Measurements from ENCODE around the gene EDN2.

Gene EDN2

DNA sequence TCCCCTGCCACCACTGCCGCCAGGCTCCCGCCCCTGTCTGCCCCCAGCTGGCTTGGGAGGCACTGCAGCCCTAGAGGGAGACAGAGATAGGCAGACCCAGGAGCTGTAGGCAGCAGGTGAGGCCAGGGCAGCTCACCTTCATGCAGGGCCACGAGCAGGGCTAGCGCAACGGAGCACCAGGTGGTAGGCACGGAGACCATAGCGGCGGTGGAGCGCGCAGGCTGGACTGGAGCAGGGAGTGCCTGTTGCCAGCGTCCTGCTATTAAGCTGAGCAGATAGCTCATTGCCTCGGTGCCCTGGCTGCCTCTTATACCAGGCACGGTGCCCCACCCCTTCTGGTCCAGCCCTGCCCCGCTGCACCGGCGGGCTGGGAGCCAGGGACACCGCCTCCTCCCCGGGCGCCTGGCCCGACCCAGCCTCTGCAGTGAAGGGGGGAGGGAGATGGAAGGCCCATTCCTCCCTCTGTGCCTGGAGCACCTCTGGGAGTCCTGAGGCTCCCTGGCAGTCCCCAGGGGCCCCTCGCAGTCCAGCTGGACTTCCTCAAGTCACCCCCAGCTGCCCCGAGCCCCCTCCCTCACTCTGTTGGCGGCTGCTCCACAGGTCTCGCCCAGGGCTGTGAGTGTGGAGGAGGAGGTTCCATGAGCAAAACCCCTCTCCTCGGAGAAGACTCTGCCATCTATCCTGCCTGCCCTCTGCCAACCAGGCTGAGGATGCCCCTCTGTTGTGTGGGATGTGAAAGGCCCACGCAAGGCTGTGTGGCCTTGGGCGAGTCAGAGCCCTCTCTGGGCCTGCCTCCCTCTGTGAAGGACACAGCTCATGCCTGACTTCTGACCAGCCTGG is at the start of gene EDN2:
Gene EDN2 (minus strand): TSS at position 282 of the 840 bp plus-strand sequence. CDS start 82 bp downstream, at position 200.
- DNase-seq: no peak

DNA sequence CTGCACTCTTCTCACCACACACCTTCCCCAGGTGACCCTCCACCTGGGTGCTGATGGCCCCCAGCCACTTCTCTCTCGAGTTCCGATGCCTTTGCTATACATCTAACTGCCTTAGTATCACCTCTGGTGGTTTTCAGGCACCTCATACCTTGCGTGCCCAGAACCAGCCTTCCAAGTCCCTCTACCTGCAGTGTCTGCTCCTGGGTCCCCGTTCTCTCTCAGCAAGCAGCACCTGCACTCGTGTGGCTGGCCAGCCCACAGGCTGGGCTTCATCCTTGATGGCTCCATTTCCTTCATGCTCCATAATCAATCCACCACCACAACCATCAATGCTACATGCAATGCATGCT is 49.2 kb upstream of the EDN2 start:
- no peak for DNase-seq

DNA sequence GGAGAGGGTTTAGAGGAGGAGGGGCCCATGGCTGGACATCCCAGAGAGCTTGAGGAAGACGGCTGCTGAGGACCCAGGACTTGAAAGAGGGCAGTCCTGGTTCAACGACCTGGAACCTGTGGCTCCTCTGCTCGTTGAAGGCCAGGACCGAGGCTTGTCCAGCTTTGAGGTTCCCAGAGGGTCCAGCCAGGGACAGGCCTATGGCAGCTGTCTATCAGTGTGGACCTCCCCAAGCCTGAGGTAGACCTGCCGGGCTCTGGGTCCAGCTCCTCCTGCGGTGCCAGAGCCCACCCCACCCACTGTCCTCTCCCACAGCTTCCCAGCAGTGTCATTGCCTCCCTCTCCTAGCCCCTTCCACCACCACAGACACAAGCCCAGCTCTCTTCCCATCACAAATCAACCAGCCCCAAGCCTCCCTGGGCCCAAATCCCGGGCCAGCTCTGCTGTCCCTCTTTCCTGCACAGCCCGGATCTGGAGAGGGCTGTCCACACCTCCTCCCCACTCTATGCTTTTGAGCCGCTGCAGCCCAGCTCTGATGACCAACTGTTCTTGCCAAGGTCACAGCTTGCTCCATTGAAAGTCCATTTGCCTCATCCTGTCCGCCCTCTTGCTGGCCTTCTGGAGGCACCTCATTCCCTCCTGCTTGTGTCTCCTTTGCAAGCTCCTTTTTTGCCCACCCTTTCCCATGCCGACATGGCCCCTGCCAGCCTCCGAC is 48.7 kb upstream of the EDN2 start:
- DNase-seq: no peak

DNA sequence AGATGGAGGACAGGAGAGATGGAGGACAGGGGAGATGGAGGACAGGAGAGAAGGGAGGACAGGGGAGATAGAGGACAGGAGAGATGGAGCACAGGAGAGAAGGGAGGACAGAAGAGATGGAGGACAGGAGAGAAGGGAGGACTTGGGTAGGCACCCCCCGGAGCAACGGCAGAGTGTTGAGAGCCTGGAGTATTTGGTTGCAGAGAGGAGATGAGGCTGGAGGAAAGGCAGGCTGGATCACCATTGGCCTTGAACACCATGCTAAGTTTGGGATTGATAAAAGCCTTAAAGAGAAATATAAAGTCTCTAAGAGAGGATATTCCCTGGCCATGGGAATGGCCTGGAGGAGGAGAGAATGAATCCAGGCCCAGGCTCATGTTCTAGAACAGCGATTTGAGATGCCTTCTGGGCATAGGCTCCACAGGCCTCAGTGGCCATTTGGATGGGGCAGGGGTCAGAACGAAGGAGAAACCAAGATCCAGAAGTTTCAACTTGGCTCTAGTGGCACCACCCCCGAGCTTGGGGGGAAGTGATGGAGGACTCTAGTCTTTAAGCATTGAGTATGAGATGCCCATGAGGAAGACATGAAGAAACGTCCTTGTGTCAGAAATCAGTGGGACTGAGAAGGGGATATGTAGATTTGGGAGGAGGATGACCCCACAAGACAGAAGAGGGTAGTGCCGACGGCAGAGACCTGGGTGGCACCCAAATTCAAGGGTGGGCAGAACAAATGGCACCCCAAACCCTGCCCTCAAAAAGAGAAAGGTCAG is 47.9 kb upstream of the EDN2 start:
- DNase-seq: no peak

DNA sequence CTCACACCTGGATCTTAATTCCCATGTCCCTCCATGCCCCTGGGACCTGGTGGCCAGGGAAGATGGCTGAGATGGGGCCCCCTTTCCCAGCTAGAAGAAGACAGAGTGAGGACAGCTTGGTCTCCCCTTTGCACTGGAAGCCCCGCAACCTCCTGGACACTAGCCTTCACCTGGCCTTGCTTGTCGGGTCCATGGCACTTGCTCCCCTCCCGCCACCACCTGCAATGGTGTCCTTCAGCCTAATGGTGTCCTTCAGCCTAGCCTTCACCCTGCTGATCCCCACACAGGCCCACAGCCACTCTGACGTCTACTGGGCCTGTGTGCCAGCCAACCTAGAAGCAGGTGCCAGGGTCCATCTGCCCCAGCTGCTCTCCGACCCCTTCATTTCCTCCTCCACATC is 45.9 kb upstream of the EDN2 start:
- no peak for DNase-seq

DNA sequence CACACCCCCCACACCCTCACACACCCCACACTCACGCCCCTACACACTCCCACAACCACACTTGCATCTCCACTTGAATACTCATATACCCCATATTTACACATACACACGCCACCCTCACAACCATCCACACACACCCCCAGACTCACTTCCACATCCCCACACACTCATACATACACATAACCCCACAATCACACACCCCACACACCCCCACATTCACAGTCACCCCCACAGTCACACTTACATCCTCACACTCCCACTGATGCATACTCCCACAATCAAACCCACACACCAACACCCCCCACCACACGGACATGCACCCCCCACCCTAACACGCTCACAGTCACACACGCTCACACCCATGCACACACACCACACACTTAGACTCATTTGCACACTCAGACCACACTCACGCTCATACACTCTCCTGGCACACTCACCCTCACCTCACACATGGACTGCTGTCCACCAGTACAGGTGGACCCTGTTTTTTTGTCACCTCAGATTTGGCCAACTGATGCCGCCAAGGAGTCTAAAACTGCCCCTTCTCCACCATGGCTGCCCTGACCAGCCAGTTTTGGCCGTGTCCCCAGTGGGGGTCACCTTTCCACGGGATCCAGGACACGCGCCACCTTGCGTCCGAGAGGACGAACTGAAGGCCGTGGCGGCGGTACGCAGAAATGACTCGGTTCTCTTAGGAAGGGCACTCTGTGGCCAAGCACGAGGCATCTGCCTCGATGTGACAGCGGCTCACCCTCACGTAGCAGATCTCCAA is 45.3 kb upstream of the EDN2 start:
- DNase-seq: no peak

DNA sequence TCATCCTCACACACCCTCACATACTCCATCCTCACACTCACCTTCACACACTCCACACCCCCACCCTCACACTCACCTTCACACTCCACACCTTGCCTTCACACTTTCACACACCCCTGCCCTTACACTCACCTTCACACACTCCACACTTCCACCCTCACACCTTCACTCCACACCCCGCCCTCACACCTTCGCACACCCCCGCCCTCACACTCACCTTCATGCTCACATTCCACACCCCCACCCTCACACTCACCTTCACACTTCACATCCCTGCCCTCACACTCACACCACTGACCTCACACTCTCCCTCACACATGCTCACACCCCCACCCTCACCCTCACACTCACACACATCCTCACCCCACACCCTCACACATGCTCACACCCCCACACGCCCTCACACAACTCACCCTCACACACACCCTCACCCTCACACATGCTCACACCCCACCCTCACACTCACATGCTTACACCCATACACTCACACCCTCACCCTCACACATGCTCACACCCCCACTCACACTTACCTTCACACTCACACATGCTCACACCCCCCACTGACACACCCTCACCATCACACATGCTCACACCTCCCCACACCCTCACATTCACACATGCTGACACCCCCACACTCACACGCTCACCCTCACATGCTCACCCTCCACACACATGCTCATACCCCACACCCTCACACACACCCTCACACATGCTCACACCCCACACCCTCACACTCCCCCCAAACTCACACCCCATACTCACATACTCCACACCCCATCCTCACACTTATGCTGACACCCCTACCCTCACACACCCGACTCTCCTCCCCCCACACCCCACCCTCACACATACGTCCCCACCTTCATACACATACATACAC is 44.5 kb upstream of the EDN2 start:
- no peak for DNase-seq

DNA sequence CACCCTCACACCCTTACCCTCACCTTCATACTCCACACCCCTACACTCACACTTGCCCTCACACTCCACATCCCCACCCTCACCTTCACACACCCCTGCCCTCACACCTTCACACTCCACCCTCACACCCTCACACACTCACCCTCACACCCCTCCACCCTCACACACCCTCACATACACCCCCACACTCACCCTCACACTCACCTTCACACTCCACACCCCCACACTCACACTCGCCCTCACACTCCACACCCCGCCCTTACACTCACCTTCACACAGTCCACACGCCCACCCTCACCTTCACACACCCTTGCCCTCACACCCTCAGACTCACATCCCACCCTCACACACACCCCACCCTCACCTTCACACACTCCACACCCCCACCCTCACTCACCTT is 43.6 kb upstream of the EDN2 start:
- DNase-seq: no peak

DNA sequence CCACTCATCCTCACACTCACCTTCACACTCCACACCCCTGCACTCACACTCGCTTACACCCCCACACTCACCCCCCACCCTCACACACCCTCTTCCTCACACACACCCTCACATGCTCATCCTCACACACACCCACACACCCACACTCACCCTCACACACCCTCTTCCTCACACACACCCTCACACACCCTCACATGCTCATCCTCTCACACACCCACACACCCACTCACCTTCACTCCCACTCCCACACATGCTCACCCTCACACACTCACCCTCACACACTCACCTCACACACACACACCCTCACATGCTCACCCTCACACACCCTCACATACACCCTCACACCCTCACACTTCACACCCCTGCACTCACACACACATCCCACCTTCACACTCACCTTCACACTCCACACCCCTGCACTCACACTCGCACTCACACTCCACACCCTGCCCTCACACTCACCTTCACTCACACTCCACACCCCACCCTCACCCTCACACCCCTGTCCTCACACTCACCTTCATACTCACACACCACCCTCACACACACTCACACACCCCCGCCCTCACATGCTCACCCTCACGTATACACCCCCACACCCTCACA is 42.6 kb upstream of the EDN2 start:
- DNase-seq: no peak

DNA sequence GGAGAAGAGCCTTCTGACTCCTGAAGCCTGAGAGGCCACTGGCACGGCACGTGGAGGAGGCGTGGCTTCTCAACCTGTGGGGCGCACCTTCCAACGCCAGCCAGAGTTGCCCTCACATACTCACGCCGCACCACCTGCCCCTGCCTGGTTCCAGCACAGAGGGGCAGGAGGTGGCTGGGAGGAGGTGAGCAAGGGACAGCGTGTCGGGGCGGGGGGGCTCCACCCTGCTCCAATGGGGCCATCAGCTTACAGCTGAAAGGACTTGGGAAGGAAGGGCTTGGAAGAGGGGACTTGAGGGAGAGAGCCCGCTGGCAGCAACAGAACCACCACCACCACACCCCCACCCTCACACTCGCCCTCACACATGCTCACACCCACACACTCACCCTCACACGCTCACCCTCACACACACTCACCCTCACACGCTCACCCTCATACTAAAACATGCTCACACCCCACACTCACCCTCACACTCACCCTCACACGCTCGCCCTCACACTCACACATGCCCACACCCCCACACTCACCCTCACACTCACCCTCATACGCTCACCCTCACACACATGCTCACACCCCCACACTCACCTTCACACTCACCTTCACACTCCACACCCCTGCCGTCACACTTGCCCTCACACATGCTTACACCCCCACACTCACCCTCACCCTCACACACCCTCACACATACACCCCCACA is 41.6 kb upstream of the EDN2 start:
- DNase-seq: no peak

DNA sequence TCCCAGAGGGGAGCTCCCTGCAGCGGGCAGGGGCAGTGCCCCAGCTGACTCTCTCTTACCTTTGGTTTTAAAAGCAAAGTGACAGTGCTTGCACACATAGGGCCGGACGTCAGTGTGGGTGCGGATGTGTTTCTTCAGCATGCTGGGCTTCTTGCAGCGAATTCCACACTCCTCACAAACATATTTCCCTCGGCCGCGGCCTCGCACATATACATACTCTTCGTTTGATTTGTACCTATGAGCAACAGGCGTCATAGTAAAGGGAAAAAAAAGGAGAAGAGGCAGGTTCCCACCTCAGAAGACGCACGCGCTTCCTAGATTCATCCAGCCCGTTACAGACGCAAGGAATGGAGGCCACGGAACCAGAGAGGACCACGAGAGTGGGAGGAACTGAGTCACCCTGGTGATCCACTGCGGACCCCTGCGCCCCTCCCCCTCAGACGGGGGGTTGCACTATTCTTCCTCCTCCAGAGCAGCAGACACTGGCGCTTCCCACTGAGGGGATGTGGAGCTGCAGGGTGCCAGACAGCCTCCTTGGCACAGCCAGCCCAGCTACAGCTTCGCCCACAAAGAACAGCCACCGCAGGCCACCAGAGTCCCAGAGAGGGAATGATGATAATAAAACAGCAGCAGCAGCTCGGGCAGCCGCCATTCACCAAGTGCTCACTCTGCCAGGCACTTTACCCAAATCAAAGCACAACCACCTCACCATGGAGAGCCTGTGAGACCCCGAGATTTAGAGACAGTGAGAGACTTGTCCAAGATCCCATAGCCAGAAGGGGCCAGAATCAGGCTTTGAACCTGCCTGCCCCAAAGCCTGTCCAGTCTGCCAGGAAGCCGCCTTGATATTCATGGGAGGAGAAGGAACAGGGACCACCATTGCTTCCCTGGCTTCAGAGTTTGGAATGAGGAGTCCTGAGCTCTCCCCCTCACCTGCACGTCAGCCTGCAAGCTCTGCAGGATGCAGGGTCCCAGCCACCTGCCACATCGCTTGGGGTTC is 40.5 kb upstream of the EDN2 start:
- no peak for DNase-seq

DNA sequence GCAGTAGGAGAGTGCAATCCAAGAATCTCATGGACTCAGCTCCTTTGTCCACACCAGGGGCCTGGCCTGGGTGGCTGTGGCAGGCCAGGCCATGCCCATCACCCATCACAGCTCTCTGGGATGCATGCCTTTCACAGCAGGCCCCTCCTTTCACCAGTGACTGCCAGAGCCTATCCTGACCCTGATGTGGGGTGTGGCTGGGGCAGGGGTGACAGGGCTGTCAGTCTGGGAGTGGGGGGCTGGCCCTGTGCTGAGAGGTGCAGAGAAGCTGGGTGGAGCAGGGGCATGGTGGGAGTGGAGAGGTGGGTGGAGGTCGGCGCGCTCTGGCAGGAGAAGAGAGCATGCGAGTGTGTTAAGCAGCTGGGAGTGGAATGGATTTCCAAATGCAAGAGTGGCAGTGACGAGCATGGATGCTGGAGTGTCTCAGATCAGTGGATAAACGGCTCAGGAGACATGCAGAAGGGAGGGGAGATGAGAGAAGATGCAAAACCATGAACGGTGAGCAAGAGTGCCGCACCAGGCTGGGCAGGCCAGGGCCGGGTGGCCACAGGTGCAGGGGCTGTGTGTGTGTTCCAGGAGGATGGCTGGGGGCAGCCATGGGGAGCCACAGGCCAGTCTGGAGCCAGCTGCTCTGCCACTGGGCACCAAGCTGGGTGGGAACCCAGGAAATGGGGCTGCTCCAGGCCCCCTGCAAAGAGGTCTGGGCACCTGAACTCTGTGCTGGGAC is 39.6 kb upstream of the EDN2 start:
- DNase-seq: no peak

DNA sequence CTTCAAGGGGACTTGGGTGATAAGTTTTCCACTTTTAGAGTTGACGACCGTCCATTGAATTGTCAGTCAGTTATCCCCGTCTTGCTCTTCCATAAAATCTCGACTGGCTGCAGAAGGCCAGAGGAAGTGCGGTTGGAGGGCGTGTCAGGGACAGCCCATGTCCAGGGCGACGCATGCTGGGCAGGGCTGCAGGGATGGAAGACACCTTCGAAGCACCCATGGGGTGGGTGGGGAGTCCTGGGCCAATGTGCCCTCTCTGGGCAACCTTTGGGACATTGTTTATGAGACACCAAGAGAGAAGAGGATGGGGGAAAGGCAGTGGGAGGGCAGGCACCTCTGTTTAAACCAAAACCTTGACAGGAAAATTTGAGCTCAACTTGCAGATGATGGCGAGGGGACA is 38.6 kb upstream of the EDN2 start:
- no peak for DNase-seq

DNA sequence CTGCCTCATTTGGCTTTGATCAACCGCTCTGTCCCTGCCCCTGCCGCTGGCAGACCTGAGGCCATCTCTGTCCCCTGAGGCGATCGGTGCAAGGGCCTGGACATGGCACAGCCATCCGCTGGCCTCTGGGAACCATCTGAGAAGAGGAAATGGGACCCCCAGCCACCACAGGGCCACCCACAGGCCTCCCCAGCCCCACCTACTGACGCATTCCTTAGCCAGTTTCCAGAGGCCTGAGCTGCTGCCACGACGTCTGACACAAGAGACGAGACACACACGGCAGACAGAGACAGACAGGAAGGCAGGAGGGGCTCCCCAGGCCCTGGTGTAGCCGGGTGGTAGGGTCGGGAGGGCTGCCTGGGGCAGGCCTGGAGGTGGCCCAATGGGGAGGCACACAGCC is 37.3 kb upstream of the EDN2 start:
- DNase-seq: no peak

DNA sequence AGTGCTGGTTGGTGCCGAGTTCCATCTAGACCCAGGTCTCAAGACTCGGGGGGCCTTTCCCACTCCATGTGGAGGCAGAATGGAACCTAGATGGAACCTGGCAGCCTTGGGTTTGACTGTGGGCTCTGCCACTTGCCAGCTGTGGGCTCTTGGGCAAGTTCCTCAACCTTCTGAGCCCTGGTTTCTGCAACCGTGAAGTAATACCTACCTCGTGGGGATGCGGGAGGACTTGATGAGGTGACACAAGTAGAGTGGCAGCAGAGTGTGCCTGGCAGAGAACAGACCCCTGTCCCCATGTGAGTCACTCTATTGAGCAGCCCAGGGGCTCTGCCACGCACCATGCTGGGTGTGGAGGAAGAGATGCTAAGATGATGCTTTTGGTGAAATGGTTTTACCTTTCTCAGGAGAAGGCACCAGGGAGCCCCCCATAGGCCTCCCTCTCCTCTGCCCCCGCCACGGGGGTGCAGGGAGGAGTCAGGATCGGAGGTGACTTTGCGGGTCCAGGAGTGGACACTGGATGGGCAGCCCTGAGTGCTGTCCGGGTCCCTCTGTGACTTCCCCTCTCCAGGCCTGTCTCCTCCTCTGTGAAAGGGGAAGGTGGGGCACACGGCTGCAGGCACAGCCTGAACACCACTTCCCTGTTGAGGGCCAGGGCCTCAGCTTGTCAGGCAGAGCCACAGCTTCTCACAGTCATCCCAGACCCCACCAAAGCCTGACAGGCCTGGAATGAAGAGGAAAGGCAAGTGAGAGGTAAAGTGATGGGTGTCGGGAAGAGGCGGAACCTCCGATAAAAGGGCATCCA is 36.7 kb upstream of the EDN2 start:
- no peak for DNase-seq

DNA sequence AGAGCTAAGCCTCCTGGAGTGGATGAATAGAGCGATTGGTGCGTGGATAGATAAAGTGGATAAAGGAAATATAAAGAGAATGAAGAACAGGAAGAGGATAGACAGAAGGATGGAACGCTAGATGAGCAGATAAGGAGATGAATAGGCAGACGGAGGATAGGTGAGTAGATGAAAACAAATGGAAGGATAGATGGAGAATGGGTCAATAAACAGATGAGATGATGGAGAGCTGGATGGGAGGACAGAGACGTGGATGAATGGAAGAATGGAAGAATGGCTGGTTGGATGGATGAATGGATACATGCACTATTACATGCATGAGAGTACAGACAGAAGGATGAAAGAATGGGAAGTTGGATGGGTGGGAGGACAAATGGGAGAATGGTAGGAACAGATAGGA is 35.2 kb upstream of the EDN2 start:
- no peak for DNase-seq

DNA sequence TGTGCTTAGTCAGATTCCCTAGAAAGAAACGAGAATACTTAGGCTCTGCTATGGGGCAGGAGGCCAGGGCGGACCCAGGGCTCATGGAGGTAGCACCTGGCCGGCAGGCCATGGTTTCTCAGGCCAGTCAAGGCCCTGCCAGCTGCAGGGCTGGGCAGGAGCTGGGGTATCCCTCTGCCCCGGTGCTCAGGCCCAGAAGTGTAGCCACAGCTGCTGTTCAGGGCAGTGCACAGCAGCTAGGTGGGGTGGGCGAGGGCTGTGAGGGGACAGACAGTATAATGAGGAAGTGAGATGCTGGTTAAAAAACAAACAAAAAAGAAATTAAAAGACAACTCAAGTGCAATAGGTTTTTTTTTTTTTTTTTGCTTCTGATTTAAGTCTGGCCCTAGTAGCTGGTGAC is 34.0 kb upstream of the EDN2 start:
- DNase-seq: no peak

DNA sequence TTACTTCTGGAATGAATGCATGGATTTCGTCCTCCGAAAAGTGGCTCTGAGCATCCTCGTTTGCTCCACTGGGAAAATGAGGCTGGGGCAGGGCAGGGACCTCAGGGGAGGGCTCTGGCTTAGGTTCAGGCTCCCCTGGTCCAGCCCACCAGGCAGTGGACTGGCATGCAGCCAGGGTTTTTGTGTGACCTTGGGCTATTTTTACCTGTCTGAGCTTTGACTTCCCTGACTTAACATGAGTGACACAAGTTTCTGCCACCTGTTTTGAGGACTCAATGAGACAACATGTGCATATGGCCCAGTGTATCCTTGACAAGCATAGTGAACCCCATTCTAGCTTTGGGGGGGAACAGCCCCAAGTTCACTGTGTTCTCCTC is 32.6 kb upstream of the EDN2 start:
- DNase-seq: no peak

Measured in NCI-H1436 treated with DMSO at 0.1 percent for 48 hours (cell line).